Cardiac septum (tissue), 1 donor: Measurements from ENCODE around the gene BLMH. TPM values are rescaled to one million over a fixed set of nuclear protein-coding genes. Genes with fewer than 3 reads are reported as not detected.

ENCODE experiments used
- DNase-seq: peaks from one replicate; pipeline ENCODE4 v3.0.0-alpha.2; 2020; ENCODE audit warnings: low spot score
- intact Hi-C: fragments of 100-400 bp; cut with DNase I; formaldehyde crosslinking; loops from one replicate; pipeline ENCODE4 v1.14.0; 2022
- total RNA-seq: library from RNA; stranded (reverse); fragmentation: NEBNext Ultra II Directional; extraction: Animal tissue kit (Norgen Biotek cat#: 25700); gene quantifications from one replicate; pipeline ENCODE4 v1.2.1, GENCODE V29; 2021
- donor health status: DM: no; HTN: no; CAD: no.

BLMH gene
- total RNA-seq, 1 donor from 2014 or later = 14.1 TPM

DNA sequence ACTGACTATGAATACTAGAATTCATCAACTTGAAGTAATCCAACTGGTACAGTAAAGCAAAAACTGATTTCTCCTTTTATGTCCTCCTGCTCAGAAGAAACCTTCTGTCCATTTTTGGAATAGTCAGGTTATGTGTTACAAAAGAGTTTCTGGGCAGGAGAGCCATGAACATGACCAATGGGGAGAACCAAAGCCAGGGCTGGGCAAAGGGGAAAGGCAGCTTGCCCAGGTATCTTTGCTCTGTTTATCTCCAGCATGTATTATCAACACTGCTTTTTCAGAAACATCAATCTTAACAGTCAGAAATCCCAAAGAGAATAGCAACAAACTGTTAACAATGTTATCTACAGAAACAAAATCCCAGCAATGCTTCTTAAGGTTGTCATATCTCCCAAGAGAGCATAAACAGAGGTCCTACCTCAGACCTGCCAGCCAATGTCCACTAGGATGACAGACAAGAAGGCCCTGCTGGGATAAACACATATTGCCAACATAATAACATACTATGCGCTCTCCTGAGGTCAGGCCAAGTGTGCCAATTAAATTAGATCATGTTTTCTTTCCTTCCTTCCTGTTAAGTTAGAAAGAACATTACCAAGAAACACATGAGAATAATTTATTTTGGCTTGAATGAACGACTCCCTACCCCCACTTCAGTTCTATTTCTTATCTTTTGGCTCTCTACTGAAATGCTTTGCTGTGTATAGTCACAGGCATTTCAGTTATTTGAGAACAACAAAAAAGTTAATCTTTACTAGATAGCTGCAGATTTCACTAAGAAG, 28.0 kb downstream of the BLMH start:
- no peak for DNase-seq

DNA sequence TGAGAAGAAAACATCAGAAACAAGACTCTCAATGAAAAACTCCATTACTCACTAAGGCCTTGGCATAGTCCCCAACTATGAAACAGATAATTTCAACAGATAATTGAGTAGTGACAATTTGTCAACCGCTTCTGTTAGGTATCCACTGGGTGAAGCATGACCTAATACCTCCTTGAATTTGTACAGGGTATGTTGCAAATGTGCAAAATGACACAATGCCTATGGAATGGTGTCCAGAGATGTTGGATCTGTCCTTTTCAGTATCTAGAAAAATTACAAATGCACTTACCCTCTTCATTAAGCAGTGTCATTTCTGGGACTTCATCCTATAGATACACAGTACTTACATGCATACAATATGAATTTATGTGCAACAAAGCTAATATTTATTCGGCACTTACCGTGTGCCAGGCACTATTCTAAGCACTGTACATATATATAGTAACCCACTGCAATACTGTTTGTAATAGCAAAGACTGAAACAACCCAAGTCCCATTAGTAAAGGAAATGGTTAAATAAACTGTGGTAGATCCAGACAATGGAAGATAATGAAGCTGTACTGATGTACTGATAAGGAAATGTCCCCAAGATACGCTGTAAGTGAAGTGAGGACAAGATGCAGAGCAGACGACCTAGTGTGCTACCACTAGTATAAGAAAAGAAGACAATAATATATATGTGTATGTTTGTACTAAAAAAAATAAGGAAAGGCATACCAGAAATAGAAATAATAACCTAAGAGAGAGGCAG, 34.8 kb downstream of the BLMH start:
- intact Hi-C loops = no loop called here
- DNase-seq = no peak

More for the DNA sequence above, 28.0 kb downstream of the BLMH start:
- intact Hi-C loops = no loop called here

DNA sequence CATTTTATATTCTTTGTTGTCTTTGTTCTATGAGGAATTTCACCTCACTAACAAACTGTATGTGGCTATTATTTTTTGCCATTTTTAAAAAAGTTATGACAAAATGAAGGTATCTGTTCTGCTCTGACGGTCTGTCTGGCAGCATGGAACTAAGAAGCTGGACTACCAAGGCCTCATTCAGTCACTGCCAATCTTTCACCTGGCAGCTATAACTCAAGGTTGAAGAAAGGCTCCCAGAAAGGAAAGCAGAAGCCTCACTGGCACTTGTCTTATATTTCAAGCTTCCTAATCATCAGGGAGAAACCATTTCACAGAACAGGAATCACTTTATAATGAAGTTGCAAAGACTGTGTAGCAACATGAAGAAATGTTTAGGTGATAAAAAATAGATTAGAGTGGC, 37.6 kb downstream of the BLMH start:
- intact Hi-C loops = no loop called here
- DNase-seq = no peak

DNA sequence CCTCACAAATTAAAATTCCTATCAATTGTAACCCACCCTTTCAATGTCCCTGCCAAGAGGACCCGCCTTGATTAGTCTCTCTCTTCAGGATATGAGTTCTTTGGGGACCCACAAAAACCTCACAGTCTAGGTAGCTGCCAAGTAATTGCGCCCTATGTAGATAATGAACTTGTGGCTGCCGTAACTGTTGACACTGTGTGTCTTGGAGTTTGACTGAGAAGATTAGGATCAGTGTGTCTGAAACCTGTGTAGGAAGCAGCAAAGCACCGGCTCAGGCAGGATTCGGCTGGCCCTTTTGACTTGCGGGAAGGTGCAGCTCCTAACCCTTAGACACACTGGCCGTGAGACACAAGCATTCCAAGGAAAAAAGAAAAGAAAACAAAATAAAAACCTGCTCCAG, 38.4 kb downstream of the BLMH start:
- intact Hi-C loops = no loop called here
- DNase-seq = no peak

DNA sequence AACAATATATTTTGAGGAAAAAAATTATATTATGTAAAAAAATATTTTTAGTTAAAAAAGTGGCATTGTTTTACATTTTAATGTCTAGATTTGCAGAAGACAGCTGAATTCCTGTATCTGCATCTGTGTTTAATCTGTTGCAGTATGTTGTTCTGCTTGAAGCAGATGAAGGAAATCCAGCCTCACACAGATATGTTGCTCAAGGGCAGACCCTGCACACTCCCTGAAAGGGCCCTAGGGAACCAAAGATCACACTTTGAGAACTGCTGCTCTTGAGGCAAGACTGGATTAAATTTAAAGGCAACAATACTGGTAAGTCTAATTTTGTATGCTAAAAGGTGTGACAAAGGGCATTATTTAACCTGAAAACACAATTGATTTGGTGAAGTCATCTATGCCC, 39.8 kb downstream of the BLMH start:
- intact Hi-C loops = no loop called here
- no peak for DNase-seq

DNA sequence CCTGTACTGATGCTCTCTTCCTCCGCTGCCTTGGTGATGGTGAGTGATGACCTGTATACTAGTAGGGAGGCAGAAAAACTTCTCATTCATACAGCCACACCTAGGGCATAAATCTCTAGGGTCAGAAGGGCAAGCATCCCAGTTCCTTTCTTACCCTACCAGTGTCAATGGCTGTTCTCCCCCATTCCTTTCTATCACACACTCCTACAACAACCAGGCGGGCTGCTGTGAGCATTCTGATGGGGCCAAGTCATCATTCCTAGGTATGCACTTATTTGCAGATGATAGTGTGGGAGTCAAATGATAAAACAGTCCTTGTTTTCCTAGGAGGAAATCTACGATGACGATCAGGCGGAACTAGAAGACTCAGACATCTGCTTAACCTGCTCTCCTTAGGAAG, 42.3 kb downstream of the BLMH start:
- no peak for DNase-seq
- intact Hi-C loops = no loop called here

DNA sequence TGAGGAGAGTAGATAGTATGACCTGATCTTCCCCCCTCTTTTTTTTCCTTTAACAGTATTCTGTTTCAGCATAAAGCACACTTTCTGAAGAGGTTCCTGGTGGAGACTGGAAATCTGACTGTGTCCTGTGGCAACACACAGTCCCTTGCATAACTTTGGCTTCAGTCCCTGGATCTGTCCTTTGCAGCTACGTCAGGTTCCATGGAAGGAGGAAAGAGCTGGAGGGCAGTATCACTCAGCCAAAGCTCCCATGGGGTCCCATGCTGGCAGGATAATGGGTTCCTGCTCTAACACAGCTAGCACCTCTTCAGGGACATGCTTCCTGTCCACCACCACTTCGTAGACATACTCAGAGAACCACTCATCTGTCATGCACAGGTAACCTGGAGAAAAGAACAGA, 43.0 kb downstream of the BLMH start:
- no peak for DNase-seq
- intact Hi-C loops = no loop called here

DNA sequence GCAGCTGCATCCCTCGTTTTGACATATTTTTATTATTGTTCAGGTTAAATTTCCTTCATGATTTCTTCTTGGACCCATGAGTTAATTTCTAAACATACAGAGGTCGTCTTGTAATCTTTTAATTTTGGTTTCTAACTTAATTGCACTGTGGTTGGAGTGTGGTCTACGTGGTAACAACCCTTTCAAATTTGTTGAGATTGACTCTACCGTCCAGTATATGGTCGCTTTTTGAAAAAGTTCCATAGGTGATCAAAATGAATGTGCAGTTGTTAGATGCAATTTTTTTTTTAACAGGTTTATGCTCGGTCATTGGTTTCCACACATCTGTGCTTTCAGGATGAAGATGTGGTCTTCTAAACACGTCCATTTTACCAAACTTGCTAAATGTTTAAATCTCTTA, 45.3 kb downstream of the BLMH start:
- no peak for DNase-seq
- intact Hi-C loops = no loop called here

DNA sequence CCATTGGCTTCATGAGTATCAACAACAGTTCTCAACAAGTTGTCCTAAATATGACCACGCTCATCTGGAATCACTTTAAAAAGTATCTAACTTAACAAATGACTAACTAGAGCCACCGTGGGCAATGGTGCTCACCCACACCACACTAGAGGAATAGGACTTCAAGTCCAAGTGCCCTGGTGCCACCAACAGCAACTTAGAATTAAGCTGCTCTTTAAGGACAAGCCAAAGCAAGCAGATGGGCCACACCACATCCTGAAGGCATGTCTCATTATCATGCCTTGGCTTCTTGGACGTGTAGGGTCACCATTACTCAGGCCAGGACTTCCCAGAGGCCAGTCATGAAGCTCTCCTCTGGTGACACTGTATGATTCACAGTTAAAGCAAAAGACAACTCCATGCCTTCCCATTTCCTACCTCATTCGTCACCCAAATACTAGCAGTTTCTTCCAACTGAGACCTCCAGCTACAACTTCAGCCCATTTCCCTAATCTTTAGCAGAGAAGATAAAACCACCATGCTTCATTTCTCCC, 46.8 kb downstream of the BLMH start:
- no peak for DNase-seq
- intact Hi-C loops = no loop called here

DNA sequence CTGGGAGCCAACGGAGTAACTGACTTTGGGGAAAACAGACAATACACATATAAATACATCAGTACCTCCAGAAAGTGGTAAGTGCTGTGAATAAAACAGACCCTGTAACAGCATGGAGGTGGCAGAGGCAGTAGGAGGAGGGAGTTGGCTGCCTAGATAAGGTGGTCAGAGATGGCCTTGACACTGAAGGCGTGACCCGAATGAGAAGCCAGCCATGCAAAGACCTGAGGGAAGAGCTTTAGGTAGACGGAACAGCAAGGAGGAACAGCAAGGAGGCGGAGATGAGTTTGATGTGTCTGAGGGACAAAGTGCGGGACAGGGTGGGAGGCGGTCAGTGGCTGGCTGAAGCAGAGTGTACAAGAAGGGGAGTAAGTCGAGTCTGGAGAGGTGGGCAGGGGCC, 48.2 kb downstream of the BLMH start:
- intact Hi-C loops = no loop called here
- DNase-seq = no peak

DNA sequence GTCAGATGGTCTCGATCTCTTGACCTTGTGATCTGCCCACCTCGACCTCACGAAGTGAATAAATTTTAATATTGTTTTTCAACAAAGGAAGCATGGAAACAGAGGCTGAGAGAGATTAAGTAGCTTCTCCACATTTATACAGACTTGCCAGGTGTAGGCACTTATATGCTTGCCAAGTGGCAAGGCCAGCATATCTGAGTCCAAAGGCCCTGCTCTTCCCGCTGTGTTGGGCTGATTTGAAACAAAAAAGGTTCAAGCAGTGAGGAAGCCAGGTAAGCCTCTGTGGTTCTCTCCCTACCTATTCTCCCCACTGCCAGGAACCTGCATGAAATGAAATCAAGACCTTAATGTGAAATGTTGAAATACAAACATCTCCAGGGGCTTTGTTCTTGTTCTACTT, 48.7 kb downstream of the BLMH start:
- intact Hi-C loops = no loop called here

DNA sequence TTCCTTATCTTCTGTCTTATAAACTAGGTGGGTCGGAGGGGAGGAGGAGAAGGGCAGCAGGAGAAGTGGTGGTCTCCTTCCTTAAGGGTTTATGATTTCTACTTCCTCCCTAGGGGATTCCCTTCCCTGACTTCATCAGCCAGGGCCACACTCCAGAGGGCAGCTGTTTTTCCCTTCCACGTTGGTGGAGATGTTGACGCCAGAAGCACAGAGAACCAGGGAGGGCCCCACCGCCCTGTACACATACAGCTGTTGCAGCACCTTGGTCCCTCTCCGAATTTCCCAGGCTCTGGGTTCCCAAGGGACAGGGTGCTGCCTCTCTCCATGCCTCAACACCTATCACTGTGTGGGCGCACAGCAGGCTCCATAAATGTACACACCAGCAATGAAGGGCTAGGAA, 50.7 kb downstream of the BLMH start:
- DNase-seq = no peak
- intact Hi-C loops = no loop called here

More for the DNA sequence above, 48.7 kb downstream of the BLMH start:
- no peak for DNase-seq

DNA sequence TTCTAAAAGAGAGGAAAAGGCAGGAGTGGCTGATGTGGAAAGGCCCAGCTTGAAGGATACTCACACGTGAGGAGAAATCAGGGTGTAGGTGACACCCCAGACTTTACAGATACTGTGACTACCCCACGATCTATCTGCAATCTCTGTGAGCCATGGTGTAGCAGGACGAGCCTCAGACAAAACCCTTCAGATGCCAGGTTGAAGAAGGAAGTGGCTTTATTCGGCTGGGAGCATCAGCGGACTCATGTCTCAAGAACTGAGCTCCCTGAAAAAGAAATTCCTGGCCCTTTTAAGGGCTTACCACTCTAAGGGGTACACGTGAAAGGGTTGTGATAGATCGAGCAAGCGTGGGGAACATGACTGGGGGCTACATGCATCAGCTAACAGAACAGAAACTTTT, 51.6 kb downstream of the BLMH start:
- intact Hi-C loops = no loop called here
- DNase-seq = no peak

DNA sequence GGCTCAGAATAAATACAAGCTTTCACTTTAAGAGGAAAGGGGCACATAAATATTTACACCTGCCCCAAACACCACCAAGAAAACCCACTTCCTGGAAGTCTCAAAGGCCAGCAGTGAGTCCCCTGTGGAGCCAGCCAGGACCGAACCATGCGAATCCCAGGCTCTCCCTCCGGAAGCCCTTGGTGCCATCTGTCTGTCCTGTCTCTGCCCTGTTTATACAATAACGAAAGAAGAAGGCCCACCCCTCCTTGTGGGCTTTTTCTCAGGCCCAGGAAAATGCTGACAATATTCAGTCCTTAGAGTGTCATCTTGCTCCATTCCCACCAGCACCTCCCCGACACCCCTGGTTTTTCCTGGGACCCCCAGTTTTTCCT, 52.7 kb downstream of the BLMH start:
- DNase-seq = no peak
- intact Hi-C loops = no loop called here

DNA sequence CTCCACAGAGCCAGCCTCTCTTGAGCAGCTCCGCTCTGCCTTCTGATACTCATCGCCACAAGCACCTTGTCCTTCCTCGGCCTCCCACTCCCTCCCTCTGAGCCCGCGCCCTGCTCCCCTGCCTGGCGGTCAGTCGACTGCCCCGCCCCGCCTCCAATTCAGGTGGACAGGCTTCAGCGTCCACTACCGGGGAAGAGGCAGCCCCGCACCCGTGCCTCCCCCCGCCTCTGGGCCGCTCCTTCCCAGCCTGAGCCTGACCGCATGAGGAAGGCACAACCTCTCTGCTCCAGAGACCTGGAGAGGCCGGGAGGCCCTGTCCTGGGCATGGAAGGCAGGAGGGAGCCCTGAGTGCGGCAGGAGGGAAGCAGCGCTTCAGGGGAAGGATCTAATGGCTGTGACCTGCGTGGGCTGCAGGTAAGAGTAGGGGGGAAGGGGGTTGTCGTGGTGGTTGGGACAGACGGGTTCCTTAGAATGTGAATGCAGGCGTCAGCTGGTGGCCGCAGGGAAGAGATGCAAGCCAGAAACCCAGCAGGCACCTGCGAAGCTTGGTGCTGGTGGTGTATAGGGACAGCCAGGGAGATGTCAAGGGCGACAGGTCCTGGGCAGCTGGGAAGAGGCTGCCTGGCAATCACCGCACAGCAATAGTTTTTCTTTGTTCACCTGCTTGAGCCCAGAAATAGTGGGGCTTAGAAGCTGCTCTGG, 53.2 kb downstream of the BLMH start:
- intact Hi-C loops = no loop called here
- DNase-seq = no peak

DNA sequence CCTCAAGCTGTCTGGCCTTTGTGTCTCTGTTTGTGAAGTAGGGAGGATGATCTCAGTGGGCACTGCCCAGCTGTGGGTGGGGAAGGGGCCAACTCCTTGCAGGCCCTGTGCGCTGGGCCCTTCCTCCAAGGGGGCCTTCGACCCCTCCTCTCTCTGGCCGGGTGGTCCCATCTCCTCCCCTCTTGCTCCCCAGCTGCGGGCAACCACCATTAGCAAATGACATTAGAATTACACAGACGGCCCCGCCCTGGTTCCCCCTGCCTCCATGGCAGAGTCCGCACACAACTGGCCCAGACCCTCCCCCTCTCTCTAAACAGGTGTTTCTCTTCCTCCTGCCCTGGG, 53.8 kb downstream of the BLMH start:
- DNase-seq = no peak
- intact Hi-C loops = no loop called here

DNA sequence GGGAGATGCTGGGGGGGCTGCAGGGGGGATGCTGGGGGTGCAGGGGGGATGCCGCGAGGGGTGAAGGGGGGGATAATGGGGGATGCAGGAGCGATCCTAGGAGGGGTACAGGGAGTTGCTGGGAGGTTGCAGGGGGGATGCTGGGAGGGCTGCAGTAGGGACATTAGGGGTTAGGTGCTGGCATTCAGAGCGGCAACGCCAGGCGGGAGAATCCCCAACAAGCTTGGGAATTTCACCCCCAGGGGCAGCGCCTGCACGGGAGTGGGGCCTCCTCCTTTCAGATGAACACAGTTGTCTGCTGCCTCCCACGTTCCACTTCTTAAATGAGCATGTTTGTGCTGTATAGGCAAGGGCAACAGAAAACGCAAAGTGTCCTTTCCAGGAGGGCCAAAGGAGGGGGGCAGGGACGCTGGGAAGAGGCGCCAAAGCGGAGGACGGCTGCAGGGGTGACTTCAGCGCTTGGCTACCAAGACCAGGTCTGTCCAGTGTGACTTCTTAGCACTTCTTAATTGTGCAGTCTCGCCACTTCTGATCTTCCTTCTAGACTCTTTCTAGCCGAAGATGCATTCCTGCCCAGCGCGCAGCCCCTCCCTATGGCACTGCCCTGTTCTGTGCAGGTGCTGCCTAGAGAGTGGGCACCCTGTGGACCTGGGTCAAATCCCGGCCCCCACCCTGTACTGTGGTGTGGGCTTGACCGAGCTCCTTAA, 54.3 kb downstream of the BLMH start:
- DNase-seq = no peak
- intact Hi-C loops = no loop called here

DNA sequence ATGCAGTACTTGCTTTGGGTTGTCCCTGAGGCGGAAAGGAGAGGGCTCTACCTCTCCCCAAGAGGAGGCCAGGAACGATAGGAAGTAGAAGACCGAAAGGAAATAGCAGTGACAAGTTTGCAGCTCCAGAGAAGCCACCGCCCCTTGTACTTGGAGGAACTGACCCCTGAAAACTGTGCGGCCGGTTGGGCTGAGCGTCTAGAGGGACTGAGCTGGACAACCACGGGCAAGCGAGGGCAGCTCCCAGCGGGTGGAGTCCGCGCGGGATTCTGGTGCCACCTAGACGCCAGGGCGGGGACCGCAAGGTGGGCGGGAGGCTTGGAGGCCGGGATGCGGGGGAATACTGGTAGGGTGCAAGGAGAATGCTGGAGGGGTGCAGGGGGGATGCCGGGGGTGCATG, 55.0 kb downstream of the BLMH start:
- no peak for DNase-seq
- intact Hi-C loops = no loop called here

DNA sequence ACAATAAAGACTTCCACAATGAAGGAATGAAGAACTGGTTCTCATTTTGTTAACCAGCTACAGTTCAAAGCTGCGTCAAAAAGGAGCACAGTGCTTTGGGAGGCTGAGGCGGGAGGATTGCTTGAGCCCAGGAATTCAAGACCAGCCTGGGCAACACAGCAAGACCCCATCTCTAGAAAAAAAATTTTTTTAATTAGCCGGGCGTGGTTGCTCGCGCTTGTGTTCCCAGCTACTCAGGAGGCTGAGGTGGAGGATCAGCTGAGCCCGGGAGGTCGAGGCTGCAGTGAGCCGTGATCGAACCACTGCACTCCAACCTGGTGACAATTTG, 55.5 kb downstream of the BLMH start:
- intact Hi-C loops = no loop called here
- DNase-seq = no peak
